ENCODE data around the gene PGC. TPM values are rescaled to one million over a fixed set of nuclear protein-coding genes. Genes with fewer than 3 reads are reported as not detected.

PGC gene
- total RNA-seq, 1 donor from 2014 or later = not detected

GRCh38 chr6:41744236-41744787, 2.9 kb downstream of the PGC start:
- no peak for DNase-seq

- no peak for DNase-seq
Observed at GRCh38 chr6:41743406-41744235, 3.6 kb downstream of the PGC start.

- no peak for DNase-seq
Observed at GRCh38 chr6:41741625-41742490, 5.3 kb downstream of the PGC start.

- DNase-seq = no peak
Observed at GRCh38 chr6:41740366-41741162, 6.6 kb downstream of the PGC start.

- DNase-seq = no peak
Observed at GRCh38 chr6:41739041-41739440, 8.2 kb downstream of the PGC start.

- DNase-seq = no peak
Observed at GRCh38 chr6:41737591-41738130, 9.5 kb downstream of the PGC start.

GRCh38 chr6:41736800-41737555, 10.2 kb downstream of the PGC start:
- no peak for DNase-seq

- no peak for DNase-seq
Observed at GRCh38 chr6:41736186-41736733, 10.9 kb downstream of the PGC start.

GRCh38 chr6:41735427-41736185, 11.6 kb downstream of the PGC start, which contains the start of gene TFEB:
Gene TFEB (minus strand): TSS chr6:41735608. CDS start chr6:41691213, 44,395 bp downstream.
- peak; percentile 93 for DNase-seq

GRCh38 chr6:41734666-41735426, 12.4 kb downstream of the PGC start:
- DNase-seq = peak; percentile 66

- peak; percentile 63 for DNase-seq
Observed at GRCh38 chr6:41733707-41734665, 13.2 kb downstream of the PGC start.

- DNase-seq = no peak
Observed at GRCh38 chr6:41733360-41733706, 13.9 kb downstream of the PGC start.

- DNase-seq = no peak
Observed at GRCh38 chr6:41732591-41733359, 14.4 kb downstream of the PGC start.

- no peak for DNase-seq
Observed at GRCh38 chr6:41732149-41732548, 15.0 kb downstream of the PGC start.

GRCh38 chr6:41731561-41732086, 15.6 kb downstream of the PGC start:
- no peak for DNase-seq

GRCh38 chr6:41730531-41731436, 16.4 kb downstream of the PGC start:
- DNase-seq = peak; percentile 37
